Muscle of leg (tissue), 11 donors: ENCODE data around the gene NT5DC3. TPM values are rescaled to one million over a fixed set of nuclear protein-coding genes. Genes with fewer than 3 reads are reported as not detected.

Experiments
- DNase-seq: peaks from one replicate; pipeline ENCODE4 v3.0.0; 2013
- H3K27ac ChIP-seq: one replicate; pipeline ENCODE4 v1.5.1; 2013; ENCODE audit warnings: mild to moderate bottlenecking, low read length, control low read depth
- H3K27me3 ChIP-seq: one replicate; pipeline ENCODE4 v1.6.1; 2013; ENCODE audit warnings: low read length; ENCODE audit not compliant: control insufficient read depth, insufficient read depth
- H3K36me3 ChIP-seq: one replicate; pipeline ENCODE4 v1.6.1; 2013; ENCODE audit warnings: low read length; ENCODE audit not compliant: control insufficient read depth, insufficient read depth
- H3K4me1 ChIP-seq: one replicate; pipeline ENCODE4 v1.6.1; 2013; ENCODE audit warnings: low read length; ENCODE audit not compliant: control insufficient read depth, insufficient read depth
- H3K4me3 ChIP-seq: one replicate; pipeline ENCODE4 v1.5.1; 2013; ENCODE audit warnings: low read length, control low read depth
- H3K9me3 ChIP-seq: replicated peaks from 2 replicates; pipeline ENCODE4 v1.6.1; 2013; ENCODE audit warnings: low read depth, low read length; ENCODE audit not compliant: control insufficient read depth
- WGBS: methylation state at CpG from one replicate; pipeline ENCODE4 v1.1.5; 2013; ENCODE audit warnings: missing lambda C conversion rate; ENCODE audit not compliant: insufficient coverage; 5-methylcytosine and 5-hydroxymethylcytosine counted together
- polyA plus RNA-seq, 8 donors: library from polyadenylated mRNA; unstranded; fragments of 120-200 nt; gene quantifications; one replicate each; pipeline versions ENCODE4 v1.2.1 to v1.2.3, GENCODE V29; 2013; ENCODE audit warnings: inconsistent platforms in 1 of 8, low replicate concordance in 1 of 8; ENCODE audit not compliant: insufficient read length in 8 of 8, insufficient read depth in 1 of 8
- total RNA-seq: library from RNA; stranded (reverse); fragments of 120-200 nt; gene quantifications from one replicate; pipeline ENCODE4 v1.2.4, GENCODE V29; 2013

Gene NT5DC3
- total and polyA plus RNA-seq, 9 donors, result 4.6 to 8.7 (median 7.1) TPM

DNA sequence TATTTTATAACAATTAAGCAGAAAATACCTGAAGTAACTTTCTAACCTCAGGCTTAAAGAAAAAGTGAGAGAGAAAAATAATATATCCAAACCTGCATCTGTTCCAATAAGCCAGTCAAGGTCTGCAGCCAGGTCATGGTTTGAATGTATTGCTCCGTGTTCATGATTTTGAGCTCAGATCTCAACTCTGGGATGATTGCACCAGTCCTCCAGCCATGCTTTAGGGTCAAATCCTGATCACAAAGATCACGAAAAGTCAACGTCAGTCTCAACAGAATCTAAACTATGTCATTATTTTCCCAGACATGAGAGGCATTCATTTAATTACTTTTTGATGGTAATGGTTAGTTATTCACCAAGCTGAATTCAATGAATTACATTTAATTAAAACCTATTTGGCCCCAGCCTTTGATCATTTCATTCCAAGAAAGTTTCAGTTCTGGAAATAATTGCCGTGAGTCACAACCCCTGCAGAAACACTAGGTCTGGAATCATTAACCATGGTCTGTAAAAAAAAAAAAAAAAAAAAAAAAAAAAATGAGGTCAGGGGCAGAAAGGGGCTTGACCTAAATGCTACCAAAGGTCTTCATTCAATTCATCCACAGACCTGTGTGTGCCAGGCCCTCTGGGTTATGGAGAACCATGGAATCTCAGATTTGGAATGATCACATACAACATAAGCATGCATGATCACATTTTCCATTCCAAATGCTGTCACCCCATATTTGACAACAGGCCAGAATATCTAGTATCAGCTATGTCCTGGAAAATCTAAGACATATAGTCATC is 55.6 kb downstream of the NT5DC3 start:
- peaks cover 15% of the 10 kb centered on the region for H3K4me1 ChIP-seq

DNA sequence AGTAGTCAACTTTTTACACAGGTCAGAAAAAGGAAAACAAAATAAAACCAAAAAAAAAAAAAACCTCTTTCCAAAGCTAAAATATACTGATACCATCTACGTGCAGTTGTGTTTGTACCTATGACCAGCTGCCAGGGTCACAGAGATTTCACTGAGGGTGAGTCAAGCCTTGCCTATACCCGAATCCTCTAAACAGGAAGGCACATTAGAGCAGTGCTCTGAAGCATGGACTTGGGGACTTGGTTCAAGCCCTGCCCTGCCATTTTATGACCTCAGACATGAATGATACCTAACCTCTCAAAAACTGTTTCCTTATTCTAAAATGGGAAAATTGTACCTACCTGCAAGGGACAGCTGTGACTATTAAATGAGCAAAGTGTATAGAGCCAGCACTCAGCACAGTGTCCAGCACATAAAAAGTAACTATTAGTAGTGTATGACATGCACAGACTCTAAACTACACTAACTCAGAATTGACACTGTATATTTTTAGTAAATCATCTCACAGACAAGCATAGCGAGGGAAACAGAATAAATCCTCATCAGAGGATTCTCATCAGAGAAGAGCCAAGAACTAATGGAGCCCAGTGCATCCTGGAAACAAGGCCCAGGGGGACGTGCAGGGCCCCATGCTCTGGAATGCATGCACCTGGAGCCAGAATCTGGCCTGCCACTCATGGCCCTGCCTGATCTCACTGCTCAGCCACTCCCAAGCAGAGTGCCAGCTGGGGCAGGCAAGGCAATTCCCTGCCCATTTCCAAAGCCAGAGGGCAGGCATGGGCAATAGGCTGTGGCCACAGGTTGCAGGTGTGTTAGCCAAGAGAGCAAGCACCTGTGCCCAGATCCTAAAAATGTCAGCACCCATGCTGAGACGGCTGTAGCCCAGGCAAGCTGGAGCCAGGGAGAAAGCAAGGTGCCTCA is 57.0 kb downstream of the NT5DC3 start:
- DNase-seq, result peak; percentile 54

More for the DNA sequence above, 55.6 kb downstream of the NT5DC3 start:
- Histone ChIP-seq H3K36me3 (peaks cover 10% of the 10 kb centered on the region), H3K27ac (no peak overlapping the region), H3K27me3 (no peaks in the 10 kb centered on the region), H3K9me3 (no peaks in the 10 kb centered on the region), H3K4me3 (no peak overlapping the region)
- 60% methylated on average over 1 of the region's 4 CpGs for WGBS
- peak; percentile 48 for DNase-seq

DNA sequence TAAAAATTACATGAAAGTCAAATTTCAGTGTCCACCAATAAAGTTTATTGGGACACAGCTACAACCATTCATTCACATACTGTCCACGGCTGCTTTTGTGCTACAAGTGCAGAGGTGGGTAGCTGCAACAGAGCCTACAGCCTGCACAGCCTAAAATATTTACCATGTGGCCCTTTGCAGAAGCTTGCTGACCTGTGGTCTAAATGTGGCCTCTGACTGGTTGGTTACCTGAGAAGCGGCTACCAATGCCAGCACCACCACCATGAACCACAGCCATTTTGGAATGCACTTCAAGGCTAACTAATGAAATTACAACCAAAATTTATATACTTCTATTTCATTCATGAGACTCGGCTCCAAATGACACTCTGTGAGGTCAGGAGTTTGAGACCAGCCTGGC is 58.6 kb downstream of the NT5DC3 start:
- Histone ChIP-seq H3K36me3 (peaks cover 19% of the 10 kb centered on the region), H3K9me3 (no peaks in the 10 kb centered on the region), H3K27me3 (no peaks in the 10 kb centered on the region), H3K27ac (no peak overlapping the region), H3K4me1 (peaks cover 21% of the 10 kb centered on the region), H3K4me3 (no peak overlapping the region)
- WGBS, result no CpG with 5 or more reads among the region's 3 CpGs
- DNase-seq, result no peak

More for the DNA sequence above, 57.0 kb downstream of the NT5DC3 start:
- H3K4me3 ChIP-seq, result no peak overlapping the region
- peak overlapping the region; percentile 66 for H3K27ac ChIP-seq
- 52% methylated on average over 4 of the region's 5 CpGs for WGBS
- peaks cover 14% of the 10 kb centered on the region for H3K36me3 ChIP-seq
- no peaks in the 10 kb centered on the region for H3K9me3 ChIP-seq
- peaks cover 17% of the 10 kb centered on the region for H3K4me1 ChIP-seq
- H3K27me3 ChIP-seq, result no peaks in the 10 kb centered on the region

DNA sequence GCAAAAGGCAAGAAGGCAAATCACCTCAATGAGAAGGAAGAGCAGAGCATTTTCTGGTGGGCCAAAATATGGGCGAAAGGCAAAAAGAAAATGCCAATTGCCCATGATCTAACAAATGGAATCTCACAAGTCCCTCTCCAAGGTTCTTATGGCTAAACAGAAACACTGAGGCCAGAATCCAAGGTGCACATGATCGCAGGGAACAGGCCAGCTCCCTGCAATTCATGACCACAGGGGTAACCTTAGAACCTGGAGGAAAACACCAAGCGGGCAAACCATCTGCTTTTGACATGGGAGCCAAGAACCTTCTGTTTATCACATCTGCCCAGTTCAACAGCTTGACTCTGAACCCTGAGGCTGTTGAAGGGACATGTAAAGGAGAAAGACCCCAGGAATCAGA is 60.0 kb downstream of the NT5DC3 start:
- H3K27ac ChIP-seq, result no peak overlapping the region
- H3K4me3 ChIP-seq, result no peak overlapping the region
- 100% methylated on average over 3 of the region's 3 CpGs for WGBS
- no peak for DNase-seq
- H3K4me1 ChIP-seq, result peaks cover 21% of the 10 kb centered on the region
- H3K36me3 ChIP-seq, result peaks cover 23% of the 10 kb centered on the region
- no peaks in the 10 kb centered on the region for H3K9me3 ChIP-seq
- no peaks in the 10 kb centered on the region for H3K27me3 ChIP-seq

DNA sequence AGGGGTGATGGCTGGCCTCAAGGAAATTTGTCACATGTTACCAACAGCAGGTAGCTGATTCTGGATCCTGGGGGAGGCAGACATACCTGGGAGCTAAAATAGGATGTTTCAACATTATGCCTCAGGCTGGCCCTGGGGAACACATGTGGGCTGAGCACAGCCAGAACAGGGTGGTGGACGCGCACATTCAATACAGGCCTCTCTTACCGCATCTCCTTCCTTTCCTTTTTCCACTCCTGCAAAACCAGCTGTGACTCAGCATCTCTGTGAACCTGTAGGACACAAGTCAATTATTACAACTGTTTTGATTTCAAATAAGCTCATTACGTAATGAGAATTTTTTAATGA is 61.0 kb downstream of the NT5DC3 start:
- Histone ChIP-seq H3K4me1 (peaks cover 18% of the 10 kb centered on the region), H3K27me3 (no peaks in the 10 kb centered on the region), H3K4me3 (no peak overlapping the region), H3K36me3 (peaks cover 27% of the 10 kb centered on the region), H3K27ac (no peak overlapping the region), H3K9me3 (no peaks in the 10 kb centered on the region)
- 96% methylated on average over 3 of the region's 4 CpGs for WGBS
- DNase-seq, result no peak

DNA sequence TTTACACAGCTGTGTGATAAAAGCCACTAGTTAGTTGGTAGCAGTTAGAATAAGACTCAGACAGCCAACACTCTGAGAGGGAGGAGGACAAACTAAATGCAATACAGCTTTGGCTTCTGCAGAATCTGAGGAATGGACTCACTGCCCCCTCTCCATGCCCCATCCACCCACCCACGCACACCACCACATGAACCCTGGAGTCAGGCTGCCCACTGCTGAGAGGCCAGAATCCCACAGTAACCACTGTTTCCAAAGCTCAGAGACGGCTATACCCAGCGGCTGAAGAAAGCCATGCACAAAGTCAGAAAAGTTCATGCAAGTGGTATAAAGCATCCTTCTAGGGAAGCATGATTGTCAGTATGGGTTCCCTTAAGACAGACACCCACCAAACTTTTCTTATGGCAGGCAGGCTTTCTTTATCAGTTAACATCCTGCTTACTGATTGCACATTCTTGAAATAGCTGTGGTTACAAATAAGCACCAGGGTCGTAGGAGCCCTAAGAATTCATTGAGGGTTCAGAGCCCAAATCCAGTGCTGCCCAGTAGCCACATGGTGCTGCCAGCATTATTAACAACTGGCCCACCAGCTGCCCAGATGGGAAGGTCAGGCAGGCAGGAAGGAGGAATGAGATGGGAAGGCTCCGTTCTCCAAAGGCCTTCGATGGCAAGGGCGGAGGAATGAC is 61.5 kb downstream of the NT5DC3 start:
- 90% methylated on average over 5 of the region's 7 CpGs for WGBS
- peaks cover 26% of the 10 kb centered on the region for H3K36me3 ChIP-seq
- no peaks in the 10 kb centered on the region for H3K9me3 ChIP-seq
- DNase-seq, result no peak
- H3K4me3 ChIP-seq, result no peak overlapping the region
- peaks cover 13% of the 10 kb centered on the region for H3K4me1 ChIP-seq
- no peak overlapping the region for H3K27ac ChIP-seq
- no peaks in the 10 kb centered on the region for H3K27me3 ChIP-seq

DNA sequence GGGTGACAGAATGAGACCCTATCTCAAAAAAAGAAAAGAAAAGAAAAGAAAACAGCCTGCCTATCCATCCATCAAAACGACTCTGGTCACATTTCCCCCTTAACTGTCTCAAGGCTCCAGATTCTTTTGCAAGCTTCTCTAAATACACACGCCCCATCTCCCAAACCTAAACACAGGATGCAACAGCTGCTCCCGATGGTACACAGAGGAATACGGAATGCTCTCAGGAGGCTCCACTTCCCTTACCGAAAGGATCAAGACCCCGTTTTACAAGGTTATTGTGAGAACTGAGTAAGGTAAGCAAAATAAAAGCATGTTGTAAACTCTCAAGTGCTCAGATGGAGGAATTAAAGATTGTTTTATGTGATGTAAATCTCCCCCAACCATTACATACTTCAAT is 62.3 kb downstream of the NT5DC3 start:
- H3K4me1 ChIP-seq, result peaks cover 7% of the 10 kb centered on the region
- no CpG with 5 or more reads among the region's 6 CpGs for WGBS
- H3K4me3 ChIP-seq, result no peak overlapping the region
- DNase-seq, result no peak
- no peaks in the 10 kb centered on the region for H3K27me3 ChIP-seq
- H3K36me3 ChIP-seq, result peaks cover 23% of the 10 kb centered on the region
- no peaks in the 10 kb centered on the region for H3K9me3 ChIP-seq
- H3K27ac ChIP-seq, result no peak overlapping the region

DNA sequence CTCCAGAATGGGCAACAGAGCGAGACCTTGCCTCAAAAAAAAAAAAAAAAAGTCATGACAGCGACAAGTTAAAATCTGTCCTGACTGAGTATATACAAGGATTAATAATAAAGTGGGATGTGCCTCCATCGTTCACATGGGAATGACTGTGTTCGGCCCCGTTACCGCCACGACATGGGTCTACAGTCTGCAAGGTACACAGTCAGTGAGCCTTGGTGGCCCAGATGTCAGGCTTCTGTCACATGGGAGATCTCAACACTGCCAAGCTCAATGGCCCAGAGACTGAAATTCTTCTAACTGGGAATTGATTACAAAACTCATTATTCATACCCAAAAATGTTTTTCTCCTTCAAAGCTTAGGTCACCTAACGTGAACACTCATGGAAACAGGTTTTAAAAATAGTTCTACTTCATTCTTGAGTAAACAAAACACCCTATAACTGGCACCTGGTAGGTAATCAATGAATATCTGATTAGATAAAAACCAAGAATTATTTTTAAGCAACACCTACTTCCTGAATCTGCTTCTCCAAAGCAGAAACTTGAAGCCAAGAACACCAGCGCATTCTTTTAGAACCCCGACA is 66.0 kb downstream of the NT5DC3 start:
- WGBS, result 84% methylated on average over 6 of the region's 10 CpGs
- Histone ChIP-seq H3K9me3 (no peaks in the 10 kb centered on the region), H3K4me3 (no peak overlapping the region), H3K27ac (no peak overlapping the region), H3K4me1 (peaks cover 15% of the 10 kb centered on the region), H3K36me3 (peaks cover 27% of the 10 kb centered on the region), H3K27me3 (no peaks in the 10 kb centered on the region)
- no peak for DNase-seq

DNA sequence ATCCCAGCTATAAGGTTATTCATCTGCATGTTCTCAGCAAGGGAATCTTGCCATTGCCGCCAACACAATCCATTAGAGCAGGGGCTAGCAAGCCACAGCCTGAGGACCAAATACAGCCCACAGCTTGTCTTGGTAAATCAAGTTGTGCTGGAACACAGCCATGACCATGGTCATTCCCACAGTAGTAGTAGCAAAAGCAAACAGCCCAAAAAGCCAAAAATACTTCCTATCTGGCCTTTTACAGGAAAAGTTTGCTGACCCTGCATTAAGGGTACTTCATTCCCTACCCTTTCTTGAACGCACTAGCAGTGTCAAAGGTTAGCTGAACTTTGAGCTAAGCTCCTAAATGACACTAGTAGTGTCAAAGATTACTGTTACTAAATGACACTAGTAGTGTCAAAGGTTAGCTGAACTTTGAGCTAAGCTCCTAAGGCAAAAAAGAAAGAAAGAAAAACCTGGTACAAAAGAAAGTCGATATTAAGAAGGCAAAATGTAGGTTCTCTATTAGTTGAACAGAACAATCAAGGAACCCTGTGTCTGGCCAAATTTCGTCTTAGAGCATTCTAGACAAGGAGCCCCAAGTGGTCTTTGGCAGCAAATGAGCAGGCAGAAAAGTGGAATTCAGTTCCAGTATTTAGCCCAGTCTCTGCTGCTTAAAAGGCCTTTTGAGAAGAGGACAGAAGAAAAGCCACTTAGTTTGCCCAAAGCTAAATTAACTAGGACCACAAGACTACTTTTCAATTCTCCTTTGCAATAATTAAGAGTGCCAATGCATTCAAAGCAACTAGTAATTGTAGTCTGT is 67.7 kb downstream of the NT5DC3 start:
- H3K27me3 ChIP-seq, result no peaks in the 10 kb centered on the region
- peaks cover 24% of the 10 kb centered on the region for H3K36me3 ChIP-seq
- H3K27ac ChIP-seq, result peak overlapping the region; percentile 7
- 70% methylated on average over 2 of the region's 4 CpGs for WGBS
- no peaks in the 10 kb centered on the region for H3K9me3 ChIP-seq
- peaks cover 14% of the 10 kb centered on the region for H3K4me1 ChIP-seq
- no peak overlapping the region for H3K4me3 ChIP-seq
- DNase-seq, result peak; percentile 39
